ENCODE data around the gene ERICH4.

DNA sequence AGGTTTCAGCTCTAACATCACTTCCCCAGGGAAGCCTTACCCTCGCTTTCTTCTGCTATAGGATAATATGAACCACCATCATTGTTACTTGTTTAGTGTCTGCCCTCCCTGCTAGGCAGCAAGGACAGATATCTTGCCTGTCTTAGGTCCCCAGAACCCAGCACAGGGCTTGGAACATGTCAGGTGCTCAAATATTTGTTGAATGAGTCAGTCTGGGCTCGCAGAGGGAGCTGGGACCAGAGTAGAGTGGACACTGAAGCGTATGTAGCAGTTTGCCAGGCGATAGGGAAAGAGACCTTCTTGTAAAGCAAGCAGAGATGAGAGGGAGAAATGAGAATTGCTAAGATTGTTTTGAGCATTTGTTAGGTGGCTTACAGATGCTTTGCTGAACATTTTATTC is 33.7 kb upstream of the ERICH4 start:
- TF ChIP-seq, protein P1, sequence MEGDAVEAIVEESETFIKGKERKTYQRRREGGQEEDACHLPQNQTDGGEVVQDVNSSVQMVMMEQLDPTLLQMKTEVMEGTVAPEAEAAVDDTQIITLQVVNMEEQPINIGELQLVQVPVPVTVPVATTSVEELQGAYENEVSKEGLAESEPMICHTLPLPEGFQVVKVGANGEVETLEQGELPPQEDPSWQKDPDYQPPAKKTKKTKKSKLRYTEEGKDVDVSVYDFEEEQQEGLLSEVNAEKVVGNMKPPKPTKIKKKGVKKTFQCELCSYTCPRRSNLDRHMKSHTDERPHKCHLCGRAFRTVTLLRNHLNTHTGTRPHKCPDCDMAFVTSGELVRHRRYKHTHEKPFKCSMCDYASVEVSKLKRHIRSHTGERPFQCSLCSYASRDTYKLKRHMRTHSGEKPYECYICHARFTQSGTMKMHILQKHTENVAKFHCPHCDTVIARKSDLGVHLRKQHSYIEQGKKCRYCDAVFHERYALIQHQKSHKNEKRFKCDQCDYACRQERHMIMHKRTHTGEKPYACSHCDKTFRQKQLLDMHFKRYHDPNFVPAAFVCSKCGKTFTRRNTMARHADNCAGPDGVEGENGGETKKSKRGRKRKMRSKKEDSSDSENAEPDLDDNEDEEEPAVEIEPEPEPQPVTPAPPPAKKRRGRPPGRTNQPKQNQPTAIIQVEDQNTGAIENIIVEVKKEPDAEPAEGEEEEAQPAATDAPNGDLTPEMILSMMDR (conservative IDR thresholded peaks at IDR 0.05) = no peak
- TF ChIP-seq EZH2 (IDR thresholded peaks at IDR 0.05; ENCODE audit: low read depth) = no peak
